Measurements from ENCODE around the gene CRTC3.
"Not testable (repeated sequence)": the region's sequence is repeated elsewhere in the genome, so short reads cannot be mapped to it uniquely, and the experiment has no call there.

CRTC3 gene

GRCh38 chr15:90657520-90658172 lies 127.9 kb downstream of the CRTC3 start:
- DNase-seq = not testable (repeated sequence)

DNA sequence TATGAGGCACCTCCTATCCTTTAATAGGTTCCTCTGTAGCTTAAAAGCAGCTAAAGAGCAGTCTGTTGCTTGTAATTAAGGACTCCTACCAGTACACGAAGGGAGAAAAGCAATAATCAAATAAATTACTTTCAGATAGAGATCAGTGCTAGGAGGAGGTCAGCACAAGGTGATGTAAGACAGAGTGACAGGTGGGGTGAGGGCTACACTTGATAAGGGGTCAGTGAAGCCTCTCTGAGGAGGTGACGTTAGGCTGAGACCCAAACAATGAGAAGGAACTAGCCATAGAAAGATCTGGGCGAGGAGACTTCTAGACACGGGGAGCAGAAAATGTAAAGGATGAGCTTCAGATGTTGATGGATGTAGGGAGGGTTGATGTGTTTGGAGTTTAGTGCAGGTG lies 129.8 kb downstream of the CRTC3 start:
- DNase-seq = no peak

DNA sequence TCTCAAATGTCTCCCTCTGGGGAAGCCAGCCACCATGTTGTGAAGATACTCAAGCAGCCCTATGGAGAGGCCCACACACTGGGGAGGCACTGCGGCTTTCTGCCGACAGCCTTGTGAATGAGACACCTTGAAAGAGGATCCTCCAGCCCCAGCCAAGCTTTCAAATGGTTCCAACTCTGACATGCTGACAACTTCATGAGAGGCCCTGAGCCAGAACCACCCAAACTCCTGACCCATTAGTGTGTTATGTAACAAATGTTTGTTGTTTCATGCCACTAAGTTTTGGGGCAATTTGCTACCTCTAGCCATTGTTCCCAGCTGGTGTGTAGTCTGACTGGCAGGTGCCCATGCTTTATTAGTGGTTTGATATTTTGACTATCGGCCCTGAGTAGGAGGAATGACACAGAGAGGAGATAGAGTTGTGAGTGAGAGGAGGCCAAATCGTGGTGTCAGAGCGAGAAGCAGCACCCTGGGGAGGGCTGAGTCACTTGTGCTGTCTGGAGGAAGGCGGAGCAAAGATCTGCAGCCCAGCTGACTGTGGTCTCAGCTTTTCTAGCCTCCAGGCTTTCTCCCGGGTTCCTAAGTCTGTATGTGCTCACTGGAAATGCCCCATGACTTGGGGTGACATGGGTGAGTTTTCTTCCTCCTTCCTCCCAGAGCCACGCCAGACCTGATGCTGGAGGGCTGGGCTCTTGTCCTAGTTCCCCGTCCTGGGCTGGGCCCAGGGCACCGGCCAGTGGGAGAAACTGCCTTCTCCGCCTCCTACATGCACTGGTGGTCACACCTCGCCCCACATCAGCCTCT lies 130.7 kb downstream of the CRTC3 start:
- no peak for DNase-seq

DNA sequence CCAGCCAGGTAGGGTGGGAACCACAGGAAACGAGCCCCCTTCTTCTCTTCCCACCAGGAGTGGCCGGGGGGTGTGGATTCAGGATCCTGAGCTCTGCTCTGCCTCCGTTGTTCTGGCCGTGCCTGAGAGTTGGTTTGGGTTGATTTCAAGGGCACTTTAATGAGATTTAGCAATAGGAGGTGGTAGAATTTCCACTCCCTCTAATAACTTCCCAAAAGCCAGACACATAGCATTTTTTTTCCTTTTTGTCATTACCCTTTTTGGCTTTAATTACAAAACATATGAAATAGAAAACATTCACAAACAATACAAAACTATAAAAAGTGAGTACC lies 131.2 kb downstream of the CRTC3 start:
- not testable (repeated sequence) for DNase-seq

GRCh38 chr15:90664081-90664461 lies 134.3 kb downstream of the CRTC3 start:
- DNase-seq = not testable (repeated sequence)

DNA sequence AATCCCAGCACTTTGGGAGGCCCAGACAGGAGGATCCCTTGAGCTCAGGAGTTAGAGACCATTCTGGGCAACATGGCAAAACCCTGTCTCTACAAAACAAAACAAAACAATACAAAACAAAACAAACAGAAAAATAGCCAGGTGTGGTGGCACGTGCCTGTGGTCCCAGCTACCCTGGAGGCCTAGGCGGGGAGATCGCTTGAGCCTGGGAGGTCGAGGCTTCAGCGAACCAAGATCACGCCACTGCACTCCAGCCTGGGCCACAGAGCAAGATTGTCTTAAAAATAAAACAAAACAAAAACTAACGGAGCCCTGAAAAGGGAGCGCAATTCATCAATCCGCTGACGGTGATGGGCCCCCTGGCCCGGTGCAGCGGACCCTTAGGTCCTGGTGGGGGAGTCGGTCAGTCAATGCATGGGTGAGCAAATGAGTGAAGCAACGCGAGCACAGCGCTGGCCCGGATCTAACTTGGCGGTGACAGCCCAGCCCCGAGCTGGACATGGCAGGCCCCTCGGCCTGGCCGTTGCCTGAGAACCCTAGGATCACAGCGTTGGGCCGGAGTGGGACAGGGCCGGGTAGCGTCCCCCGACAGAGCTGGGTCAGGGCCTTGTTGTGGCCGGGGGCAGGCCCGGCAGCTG lies 135.0 kb downstream of the CRTC3 start:
- no peak for DNase-seq

DNA sequence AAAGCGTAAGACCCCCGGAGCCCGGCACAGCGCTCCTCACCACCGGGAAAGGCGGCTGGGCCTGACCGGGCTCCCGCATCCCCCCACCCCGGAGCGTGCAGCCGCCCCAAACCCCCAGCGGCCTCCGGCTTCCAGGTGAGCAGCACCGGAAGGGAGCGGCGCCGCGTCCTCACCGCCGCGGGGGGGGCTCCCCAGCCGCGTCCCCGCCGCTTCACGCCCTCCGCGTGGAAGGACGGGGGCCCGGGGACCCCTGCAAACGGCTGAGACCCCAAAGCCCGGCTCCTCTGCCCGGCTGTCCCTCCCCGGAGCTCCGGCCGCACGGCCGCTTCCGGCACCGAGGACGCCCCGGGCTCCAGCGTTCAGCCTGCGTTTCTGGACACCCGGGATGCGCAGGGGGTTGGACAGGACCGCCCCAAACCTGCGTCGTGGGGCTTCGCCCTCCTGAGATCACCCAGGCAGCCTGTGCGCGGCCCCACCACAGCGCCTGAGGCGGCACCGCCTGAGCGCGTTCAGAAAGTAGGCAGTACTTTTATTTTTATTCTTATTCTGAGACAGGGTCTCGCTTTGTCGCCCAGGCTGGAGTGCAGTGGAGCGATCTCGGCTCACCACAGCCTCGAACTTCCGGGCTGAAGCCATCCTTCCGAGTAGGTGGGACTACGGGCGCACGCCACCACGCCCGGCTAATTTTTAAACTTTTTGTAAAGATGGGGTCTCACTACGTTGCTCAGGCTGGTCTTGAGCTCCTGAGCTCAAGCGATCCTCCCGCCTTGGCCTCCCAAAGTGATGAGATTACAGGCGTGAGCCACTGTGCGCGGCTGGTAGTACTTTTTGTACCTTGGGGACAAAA lies 135.8 kb downstream of the CRTC3 start:
- DNase-seq = no peak

DNA sequence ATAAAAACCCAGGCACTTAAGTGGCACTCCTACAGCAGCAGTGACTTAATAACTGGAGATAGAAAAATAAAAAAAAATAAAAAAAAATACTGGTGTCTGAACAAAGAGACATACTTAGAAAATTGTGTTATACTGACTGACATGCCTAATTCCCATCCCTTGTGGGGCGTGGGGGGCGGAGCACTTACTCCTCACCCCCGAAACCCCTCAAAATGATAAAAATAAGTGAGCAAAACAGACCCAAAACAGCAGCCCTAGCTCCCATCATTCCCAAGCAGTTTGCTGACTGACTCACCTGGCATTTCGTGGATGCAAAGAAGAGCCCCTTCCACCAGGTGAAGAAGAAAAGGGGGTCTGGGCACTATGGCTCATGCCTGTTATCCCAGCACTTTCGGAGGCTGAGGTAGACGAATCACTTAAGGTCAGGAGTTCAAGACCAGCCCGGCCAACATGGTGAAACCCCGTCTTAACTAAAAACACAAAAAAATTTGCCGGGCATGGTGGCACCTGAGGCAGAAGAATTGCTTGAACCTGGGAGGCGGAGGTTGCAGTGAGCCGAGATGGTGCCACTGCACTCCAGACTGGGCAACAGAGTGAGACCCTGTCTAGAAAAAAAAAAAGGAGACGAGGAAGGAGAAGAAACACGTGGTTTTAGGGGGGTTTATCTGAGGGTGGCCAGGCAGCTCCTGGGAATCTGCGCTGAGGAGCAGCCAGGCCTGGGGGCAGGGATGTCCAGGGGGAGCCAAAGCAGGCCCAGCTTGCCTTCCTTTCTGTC lies 136.6 kb downstream of the CRTC3 start:
- DNase-seq = no peak

DNA sequence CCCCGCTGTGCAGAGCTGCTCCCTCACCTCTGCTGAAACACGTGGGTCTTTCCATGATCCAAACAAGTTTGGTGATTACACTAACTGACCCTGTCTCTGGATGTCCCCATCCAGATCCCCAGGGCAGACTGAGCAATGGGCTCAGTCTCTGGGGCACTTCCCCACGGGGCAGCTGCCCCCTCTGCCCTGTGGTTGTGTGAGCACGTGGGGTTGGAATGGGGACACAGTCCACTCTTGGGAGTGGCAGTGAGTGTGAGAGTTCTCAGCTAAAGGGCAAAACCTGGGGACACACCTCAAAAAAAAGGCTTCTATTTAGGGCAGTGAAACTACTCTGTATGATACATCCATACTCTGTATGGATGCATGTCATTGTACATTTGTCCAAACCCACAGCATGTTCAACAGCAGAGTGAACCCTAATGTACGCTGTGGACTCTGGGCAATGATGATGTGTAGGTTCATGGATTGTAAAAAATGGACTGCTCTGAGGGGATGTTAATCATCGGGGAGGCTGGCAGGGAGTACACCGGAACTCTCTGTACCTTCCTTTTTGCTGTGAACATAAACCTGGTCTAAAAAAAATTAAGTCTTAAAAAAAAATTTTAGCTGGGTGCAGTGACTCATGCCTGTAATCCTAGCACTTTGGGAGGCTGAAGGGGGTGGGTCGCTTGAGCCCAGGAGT lies 137.5 kb downstream of the CRTC3 start:
- DNase-seq = no peak

- not testable (repeated sequence) for DNase-seq
Observed at GRCh38 chr15:90667755-90668345, 138.1 kb downstream of the CRTC3 start.

GRCh38 chr15:90670631-90671030 lies 140.9 kb downstream of the CRTC3 start:
- not testable (repeated sequence) for DNase-seq

- DNase-seq = no peak
Observed at GRCh38 chr15:90671216-90671615, 141.5 kb downstream of the CRTC3 start.

GRCh38 chr15:90673357-90673756 lies 143.6 kb downstream of the CRTC3 start:
- DNase-seq = not testable (repeated sequence)

- DNase-seq = no peak
Observed at GRCh38 chr15:90674476-90674875, 144.8 kb downstream of the CRTC3 start.

GRCh38 chr15:90675464-90675863 lies 145.7 kb downstream of the CRTC3 start:
- no peak for DNase-seq

DNA sequence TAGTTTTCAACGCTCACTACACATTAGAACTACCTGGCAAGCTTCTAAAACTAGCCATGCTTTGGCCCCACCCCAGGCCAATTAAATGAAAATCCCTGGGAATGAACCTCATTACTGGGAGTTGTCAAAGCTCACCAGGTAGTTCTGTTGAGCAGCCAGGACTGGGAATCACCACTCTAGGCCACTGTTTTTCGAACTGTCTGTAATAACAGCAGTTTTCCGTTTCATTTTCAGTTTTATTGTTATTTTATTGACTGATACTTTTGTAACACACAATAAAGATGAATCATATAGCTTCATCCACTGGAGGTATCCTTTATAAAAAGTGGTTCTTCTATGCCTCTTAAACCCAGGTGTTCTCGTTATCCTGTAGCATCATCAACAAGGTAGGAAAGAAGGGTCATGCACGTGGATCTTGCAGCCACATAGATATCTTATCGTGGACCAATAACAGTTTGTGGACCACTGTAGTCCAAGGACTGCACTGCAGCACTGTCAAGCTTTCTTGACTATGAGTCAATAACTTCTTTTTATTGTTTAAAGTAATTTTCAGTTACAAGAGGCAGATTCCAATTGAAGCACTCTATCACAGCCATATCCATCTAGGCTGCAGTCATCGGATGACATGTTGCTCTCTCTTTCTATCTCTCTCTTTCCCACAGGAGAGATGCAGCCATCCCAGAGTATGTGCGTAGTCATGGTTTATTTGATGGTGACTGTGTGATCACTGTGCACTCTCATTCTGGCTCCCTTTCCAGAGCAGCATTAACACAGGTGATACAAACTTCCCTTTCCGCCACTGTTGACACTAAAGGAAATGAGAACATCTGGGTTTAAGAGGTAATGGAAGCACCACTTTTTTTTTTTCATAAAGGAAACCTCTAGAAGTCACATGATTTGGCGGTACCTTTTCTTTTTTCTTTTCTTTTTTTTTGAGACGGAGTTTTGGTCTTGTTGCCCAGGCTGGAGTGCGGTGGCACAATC lies 148.4 kb downstream of the CRTC3 start:
- DNase-seq = no peak

DNA sequence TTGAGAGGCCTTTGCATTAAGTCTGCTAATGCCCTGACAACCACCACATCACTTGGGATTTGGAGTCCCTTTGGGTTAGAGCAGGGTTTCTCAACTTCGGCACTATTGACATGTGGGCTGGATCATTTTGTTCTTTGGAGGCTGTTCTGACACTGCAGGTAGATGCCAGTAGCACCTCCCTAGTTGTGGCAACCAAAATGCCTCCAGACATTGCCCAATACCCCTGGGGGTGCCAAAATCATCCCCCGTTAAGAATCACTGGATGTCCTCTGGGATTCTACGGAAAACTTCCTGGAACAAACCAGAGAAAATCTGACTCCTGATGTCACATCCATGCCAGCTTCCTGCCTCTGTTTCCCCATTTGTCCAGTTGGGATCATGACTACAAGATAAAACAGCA lies 150.2 kb downstream of the CRTC3 start:
- no peak for DNase-seq

GRCh38 chr15:90680371-90680935 lies 150.7 kb downstream of the CRTC3 start:
- DNase-seq = no peak

DNA sequence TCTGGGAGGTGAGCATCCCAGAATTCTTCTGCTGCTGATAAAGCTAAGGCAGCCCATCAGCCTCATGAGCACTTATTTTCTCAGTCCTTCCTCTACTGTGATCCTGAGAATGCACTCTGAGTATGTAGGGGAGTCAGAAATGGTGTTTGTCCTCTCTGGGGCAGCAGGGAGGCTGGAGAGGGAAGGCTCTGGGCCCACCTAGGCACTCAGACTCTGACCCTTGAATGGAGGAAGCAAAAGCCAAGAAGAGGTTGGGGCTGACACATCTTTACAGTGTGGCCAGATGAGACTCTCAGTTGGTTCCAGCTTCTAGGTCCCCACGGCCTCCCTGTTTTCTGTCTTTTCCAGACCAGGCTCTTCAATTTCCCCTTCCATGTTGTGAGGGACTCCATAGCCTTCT lies 151.3 kb downstream of the CRTC3 start:
- DNase-seq = no peak

- DNase-seq = no peak
Observed at GRCh38 chr15:90681480-90681879, 151.8 kb downstream of the CRTC3 start.
